Measurements from ENCODE around the gene STMN1.
"Not testable (repeated sequence)": the region's sequence is repeated elsewhere in the genome, so short reads cannot be mapped to it uniquely, and the experiment has no call there.

The STMN1 gene

DNA sequence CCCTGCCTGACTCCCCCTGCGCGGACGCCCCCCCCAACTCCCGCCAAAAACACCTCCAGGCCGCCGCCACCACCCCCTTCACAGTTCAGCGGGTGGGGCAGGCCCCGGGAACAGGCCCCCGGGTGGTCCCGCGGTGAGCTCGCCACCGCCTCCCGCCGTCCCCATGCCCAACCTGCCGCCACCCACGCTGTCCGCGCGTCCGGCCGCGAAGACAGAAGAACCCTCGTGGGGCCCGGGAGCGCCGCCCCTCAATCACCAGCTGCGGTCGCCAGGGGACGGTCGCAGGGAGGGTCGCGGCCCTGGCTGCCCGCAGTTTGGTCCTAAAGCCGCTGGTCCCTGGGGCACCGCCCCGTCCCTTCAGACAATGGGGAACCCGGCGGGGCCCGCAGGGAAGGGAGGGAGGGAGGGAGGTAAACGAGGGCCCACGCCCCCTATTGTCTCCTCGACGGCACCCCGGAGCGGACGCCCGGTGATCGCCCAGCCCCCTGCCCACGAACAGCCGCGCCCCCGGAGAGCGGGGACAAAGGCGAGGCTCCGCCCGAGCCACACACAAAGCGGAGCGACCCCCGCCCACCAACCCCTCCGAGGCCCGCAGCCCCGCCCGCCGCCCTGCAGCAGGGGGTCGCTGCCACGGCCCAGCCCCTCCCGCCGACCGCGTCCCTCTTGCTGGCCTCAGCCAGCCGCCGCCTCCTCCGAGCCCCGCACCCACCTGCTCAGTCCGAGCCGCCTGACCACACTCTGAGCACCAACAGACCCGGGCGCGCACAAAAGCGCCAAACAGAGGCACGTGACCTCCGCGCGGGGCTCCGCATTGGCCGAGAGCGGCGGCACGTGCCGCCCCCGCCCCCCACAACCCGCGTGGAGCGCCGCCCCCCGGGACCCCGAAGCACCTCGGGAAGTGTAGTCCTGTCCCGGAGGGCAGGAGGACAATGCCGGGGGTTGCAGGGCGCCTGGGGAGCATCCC, at the start of gene STMN1:
Gene STMN1 (minus strand): TSS at position 740 of the 964 bp plus-strand sequence. CDS start 1,743 bp downstream, outside the sequence.
- in situ Hi-C loops (cut with MboI; ENCODE audit: low sequenced_read_pairs) = no loop called here

DNA sequence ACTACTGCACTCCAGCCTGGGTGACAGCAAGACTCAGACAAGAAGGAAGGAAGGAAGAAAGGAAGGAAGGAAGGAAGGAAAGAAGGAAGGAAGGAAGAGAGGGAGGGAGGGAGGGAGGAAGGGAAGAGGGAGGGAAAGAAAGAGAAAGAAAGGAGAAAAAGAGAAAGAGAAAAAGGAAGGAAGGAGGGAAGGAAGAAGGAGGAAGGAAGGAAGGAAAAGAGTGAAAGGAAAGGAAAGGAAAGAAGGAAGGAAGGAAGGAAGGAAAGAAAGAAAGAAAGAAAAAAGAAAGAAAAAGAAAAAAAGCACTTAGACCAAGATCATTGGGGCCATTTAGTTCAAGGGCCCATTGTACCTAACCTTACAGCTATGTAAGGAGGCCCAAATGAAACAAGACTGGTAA, 49.3 kb upstream of the STMN1 start:
- in situ Hi-C loops (cut with MboI; ENCODE audit: low sequenced_read_pairs) = no loop called here

DNA sequence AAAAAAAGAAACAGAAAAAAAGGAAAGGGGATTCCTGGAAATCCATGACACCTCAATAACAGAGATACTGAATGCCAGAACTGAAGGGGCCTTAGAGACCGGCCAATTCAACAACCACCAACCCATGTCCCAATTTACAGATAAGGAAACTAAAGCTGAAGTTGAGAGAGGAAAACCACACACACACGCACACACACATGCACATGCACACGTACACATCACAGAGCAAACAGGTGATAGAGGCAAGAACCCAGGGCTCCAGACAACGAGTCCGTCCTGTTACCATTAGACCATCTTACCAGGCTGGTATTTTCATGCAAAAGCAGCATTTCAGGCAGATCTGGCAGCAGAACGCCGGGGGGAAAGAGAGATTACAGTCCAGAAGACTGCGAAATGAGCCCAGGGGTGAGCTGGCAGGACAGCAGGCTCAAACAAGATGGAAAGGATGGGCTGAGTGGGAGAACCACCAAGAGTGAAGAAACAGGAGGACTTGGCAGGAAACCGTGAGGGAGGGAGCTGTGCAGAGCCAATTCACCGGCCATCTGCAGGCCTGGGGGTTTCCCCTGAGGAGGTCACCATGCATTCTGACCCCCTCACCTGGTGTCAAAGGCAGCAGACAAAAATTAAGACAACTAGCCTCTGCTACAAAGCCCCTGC, 48.2 kb upstream of the STMN1 start:
- in situ Hi-C loops (cut with MboI; ENCODE audit: low sequenced_read_pairs) = no loop called here

DNA sequence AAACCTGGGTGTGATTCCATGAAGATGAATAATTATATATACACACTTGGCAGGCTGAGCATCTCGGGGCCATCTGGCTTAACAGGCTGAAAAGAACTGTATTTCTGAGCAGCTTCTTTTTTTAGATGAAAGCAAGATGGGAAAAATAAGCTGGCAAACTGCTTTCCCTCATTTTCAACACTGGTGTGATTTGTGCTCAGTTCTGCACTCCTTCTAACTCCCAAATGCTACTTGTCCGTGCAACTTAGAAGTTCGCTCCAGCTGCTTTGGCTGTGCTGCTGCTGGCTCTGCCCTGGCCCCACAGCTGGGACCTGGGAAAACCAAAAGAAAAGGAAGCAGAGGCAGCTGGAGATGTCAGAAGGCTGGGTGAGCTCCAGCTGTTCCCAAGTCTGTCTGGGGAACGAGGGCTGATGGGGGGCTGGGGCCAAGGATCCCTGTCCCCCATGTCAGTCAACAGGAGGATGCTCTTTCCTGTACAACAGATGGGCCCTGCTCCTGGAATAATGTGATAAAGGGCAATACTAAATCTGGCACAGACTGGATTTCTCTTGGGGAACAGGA, 46.7 kb upstream of the STMN1 start:
- in situ Hi-C loops (cut with MboI; ENCODE audit: low sequenced_read_pairs) = no loop called here

DNA sequence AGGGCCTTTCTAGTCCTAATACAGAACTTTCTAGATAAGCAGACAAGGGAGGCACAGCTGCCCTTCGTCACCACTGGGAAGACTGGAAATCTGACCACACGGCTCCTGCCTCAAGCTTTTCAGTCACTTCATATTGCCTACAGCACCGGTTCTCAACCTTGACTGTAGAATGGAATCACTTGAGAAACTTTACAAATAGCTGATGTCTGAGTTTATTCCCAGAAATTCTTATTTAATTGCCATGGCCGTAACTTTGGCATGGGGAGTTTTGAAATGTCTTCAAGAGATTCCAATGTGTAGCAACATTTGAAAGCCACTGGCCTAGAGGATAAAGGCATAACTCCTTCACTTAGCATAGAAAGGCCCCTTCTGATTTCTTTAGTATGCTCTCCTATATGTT, 42.4 kb upstream of the STMN1 start:
- in situ Hi-C loops (cut with MboI; ENCODE audit: low sequenced_read_pairs) = no loop called here

DNA sequence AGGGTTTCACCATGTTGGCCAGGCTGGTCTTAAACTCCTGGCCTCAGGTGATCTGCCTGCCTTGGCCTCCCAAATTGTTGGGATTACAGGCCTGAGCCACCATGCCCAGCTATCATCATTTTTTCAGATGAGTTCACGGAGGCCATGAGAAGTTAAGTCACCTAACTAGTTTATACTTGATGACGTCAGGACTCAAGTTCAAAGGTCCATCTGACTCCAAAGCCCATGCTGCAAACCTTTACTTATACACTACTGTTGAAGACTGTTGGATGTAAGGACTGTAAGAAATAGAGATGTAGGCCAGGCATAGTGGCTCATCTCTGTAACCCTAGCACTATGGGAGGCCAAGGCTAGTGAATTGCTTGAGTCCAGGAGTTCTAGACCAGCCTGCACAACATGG, 40.8 kb upstream of the STMN1 start:
- in situ Hi-C loops (cut with MboI; ENCODE audit: low sequenced_read_pairs) = no loop called here

- in situ Hi-C loops (cut with MboI; ENCODE audit: low sequenced_read_pairs) = no loop called here
Measured at GRCh38 chr1:25945761-25946160, 39.5 kb upstream of the STMN1 start.

GRCh38 chr1:25944986-25945385, 38.8 kb upstream of the STMN1 start:
- in situ Hi-C loops (cut with MboI; ENCODE audit: low sequenced_read_pairs) = no loop called here

DNA sequence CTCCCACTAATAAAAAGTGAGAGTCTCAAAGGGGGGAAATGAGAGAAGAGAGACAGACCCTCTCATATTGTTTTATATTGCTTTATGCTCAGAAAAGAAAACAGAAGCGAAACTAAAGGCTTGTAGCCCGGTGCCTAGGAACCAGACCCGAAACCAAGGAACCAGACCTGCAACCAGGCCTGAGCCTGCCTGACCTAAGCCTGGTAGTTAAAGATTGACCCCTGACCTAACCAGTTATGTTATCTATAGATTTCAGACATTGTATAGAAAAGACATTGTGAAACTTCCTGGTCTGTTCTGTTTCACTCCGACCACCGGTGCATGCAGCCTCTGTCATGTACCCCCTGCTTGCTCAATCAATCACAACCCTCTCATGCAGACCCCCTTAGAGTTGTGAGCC, 37.3 kb upstream of the STMN1 start:
- in situ Hi-C loops (cut with MboI; ENCODE audit: low sequenced_read_pairs) = not testable (repeated sequence)

- in situ Hi-C loops (cut with MboI; ENCODE audit: low sequenced_read_pairs) = no loop called here
Measured at GRCh38 chr1:25936947-25937346, 30.7 kb upstream of the STMN1 start.

GRCh38 chr1:25933479-25934365, 27.5 kb upstream of the STMN1 start:
- in situ Hi-C loops (cut with MboI; ENCODE audit: low sequenced_read_pairs) = no loop called here

DNA sequence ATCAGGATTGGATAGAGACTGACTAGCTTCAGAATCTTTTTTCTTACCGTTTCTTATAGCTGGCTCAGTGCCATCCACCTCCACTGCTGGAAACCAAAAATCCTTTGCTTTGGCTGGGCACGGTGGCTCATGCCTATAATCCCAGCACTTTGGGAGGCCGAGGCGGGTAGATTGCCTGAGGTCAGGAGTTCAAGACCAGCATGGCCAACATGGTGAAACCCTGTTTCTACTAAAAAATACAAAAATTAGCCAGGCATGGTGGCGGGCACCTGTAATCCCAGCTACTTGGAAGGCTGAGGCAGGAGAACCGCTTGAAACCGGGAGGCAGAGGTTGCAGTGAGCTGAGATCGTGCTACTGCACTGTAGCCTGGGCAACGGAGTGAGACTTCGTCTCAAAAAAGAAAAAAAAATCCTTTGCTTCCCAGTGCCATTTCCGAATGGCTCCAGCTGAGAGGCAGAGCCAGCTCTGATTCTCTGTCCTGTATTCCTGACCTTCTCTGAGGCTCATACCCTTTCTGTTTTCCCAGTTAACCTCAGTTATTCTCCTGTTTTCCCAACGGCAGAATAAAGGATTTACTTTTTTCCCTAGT, 26.7 kb upstream of the STMN1 start:
- in situ Hi-C loops (cut with MboI; ENCODE audit: low sequenced_read_pairs) = not testable (repeated sequence)

DNA sequence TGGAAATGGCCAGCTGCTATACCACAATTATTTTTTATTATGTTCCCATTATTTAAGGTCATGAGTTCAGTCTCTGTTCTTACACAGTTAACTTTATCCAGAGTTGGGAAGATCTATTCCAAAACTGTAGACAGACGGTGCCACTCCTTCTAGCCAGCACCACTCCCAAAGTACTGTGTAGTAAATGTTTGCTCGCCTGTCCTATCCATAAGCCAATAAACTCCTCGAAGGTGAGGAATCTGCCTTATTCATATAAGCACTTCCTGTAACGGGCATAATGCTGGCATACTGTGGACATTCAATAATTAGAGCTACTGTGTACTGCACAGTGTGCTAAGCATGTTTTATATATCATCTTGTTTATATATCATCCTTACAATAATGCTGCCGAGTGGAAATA, 26.1 kb upstream of the STMN1 start:
- in situ Hi-C loops (cut with MboI; ENCODE audit: low sequenced_read_pairs) = no loop called here

DNA sequence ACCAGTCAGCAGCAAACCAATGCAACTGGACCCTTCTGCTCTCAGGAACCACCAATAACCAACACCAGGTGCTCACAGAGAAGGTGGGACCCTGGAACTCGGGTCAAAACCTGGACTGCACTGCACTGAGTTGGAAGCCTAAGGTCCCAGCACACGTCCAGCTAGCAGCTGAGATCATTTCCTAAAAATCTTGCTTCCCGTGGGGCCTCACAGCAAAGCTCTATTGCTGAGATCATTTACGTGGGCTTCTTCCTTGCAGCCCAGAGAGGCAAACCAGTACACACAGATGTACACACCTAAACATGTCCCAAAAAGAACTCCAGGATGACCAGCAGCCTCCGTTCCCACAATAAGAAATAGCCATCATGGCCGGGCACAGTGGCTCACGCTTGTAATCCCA, 22.8 kb upstream of the STMN1 start:
- in situ Hi-C loops (cut with MboI; ENCODE audit: low sequenced_read_pairs) = no loop called here

DNA sequence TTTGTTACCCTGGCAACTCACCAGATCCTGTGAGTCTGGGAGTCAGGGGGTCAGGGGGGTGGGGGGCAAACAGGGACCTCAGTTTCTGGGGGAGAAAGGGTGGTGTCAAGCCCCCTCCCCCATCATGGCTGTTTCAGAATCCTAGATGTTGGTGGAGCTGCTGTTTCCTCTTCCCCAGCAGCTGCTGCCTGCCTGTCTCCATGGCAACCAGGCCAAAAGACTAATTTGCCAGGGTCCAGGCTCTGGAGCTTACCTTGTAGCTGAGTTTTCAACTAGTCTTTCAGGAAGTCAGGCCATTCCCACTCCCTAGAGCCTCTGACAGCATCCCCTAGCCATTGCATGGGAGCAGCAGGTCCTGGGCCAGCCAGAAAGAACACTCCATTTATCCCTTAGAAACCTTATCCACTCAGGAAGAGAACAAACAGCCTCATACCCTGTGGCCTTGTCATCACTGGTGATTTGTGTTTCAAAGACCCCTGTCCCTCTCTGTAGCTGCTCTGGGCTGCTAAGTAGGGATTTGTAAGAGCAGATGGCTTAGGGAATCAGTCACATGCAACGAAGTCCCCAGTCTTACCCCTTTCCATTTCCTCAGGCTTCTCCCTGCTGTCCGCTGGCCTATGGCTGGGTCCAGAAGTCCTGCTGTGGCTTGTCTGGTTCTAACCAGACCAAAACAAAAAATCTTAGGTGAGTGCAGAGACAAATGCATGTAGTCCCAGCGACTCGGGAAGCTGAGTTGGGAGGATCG, 21.5 kb upstream of the STMN1 start:
- in situ Hi-C loops (cut with MboI; ENCODE audit: low sequenced_read_pairs) = no loop called here

DNA sequence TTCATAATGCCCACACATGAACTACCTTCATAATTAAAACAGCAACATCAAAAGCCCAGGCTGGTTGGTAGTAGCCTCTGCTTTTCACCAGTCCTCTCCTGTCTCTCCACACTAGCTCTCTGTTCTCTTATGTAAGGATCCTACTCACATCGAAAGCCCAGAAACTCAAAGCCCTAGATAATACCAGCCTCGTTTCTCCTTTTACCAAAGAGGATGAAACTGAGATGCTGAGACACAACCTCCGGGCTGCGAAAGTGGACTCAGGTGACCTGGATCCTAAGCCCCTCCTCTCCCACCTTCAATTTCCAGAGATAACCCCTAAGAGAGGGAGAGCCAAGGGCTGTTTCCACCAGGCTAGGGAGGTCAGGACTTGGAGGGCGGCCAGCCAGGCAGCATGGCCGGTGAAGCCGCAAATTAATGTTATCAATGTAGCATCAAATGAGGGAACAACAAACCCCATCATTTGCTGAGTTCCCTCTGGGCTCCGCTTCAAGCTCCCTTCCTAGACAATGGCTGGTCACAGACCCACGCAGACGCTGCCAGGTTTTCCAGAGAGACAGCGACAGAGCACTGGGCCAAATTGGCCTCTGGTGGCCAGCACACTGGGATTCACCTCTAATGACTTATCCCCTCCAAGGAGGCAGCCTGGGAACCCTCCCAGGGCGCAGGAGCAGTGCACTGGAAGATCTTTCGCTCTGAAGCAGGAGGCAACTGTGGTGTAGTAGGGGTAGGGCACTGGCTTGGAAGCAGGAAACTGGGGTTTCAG, 20.7 kb upstream of the STMN1 start:
- in situ Hi-C loops (cut with MboI; ENCODE audit: low sequenced_read_pairs) = no loop called here

GRCh38 chr1:25924454-25924853, 18.2 kb upstream of the STMN1 start:
- in situ Hi-C loops (cut with MboI; ENCODE audit: low sequenced_read_pairs) = no loop called here

DNA sequence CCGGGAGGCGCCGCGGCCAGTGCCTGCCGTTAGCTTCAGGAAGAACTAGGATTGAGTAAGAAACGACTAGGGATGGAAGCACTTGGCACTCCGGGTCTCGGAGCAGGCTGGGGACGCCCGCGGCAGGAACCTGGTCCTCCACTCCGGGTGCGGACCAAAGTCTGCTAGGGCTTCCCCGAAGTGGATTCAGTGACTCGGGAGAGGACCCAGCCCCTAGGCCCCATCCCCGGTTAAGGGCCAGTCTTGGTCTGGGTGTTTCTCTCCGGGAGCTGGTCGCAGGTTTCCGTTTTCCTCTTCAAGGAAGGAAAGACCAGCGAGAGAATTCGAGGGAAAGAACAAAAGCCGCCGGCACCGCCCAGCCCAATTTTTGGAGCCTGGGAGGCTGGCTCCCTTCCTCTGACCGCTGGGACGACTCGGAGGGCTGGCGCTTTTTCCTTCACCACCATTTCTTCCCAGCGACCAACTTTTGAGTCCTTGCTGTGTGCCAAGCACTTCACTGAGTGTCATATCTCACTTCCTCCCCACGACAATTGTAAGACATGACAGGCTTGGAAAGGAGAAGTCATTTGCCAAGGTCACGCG, 16.8 kb upstream of the STMN1 start:
- in situ Hi-C loops (cut with MboI; ENCODE audit: low sequenced_read_pairs) = no loop called here

Measured in HL-60/S4 treated with retinoic acid at 250 ng/mL for 4 days and 3 days (cell line).